Neural progenitor cell (in vitro differentiated cells): ENCODE data around the gene PADI1. TPM values are rescaled to one million over a fixed set of nuclear protein-coding genes. Genes with fewer than 3 reads are reported as not detected.

Experiments used
- DNase-seq: peaks from one replicate; pipeline ENCODE4 v3.0.0-alpha.2; 2016; ENCODE audit warnings: low spot score
- H2AFZ ChIP-seq: fragments of 200-600 bp; sonication (generic); replicated peaks from 2 replicates; pipeline ENCODE4 v1.6.1; 2016; ENCODE audit warnings: antibody characterized with exemption
- H3F3A ChIP-seq: fragments of 200-600 bp; sonication (generic); 2 replicates; pipeline ENCODE4 v1.6.1; 2016; ENCODE audit warnings: antibody characterized with exemption, low read depth
- H3K27ac ChIP-seq: fragments of 200-600 bp; sonication (generic); 2 replicates; pipeline ENCODE4 v1.5.1; 2016; ENCODE audit warnings: mild to moderate bottlenecking
- H3K27me3 ChIP-seq: fragments of 200-600 bp; sonication (generic); 2 replicates; pipeline ENCODE4 v1.6.1; 2016; ENCODE audit warnings: mild to moderate bottlenecking, moderate library complexity
- H3K36me3 ChIP-seq: fragments of 200-600 bp; sonication (generic); 2 replicates; pipeline ENCODE4 v1.5.1; 2016
- H3K4me1 ChIP-seq: fragments of 200-600 bp; sonication (generic); 2 replicates; pipeline ENCODE4 v1.6.1; 2016; ENCODE audit warnings: mixed run types
- H3K4me2 ChIP-seq: fragments of 200-600 bp; sonication (generic); 2 replicates; pipeline ENCODE4 v1.6.1; 2016
- H3K4me3 ChIP-seq: fragments of 200-600 bp; sonication (generic); 2 replicates; pipeline ENCODE4 v1.5.1; 2016
- H3K79me2 ChIP-seq: fragments of 200-600 bp; sonication (generic); 2 replicates; pipeline ENCODE4 v1.6.1; 2016; ENCODE audit warnings: low read depth
- H3K9ac ChIP-seq: fragments of 200-600 bp; sonication (generic); 2 replicates; pipeline ENCODE4 v1.6.1; 2016
- H3K9me3 ChIP-seq: fragments of 200-600 bp; sonication (generic); 2 replicates; pipeline ENCODE4 v1.5.1; 2016; ENCODE audit warnings: low read depth
- H4K20me1 ChIP-seq: fragments of 200-600 bp; sonication (generic); 2 replicates; pipeline ENCODE4 v1.6.1; 2016; ENCODE audit warnings: low read depth
- H3K27ac Mint-ChIP-seq: 3 replicates; pipeline ENCODE4 v1.8.0; 2021; ENCODE audit warnings: mixed read lengths
- H3K27me3 Mint-ChIP-seq: 2 replicates; pipeline ENCODE4 v1.8.0; 2022; ENCODE audit warnings: low read depth, mild to moderate bottlenecking, inconsistent platforms, moderate library complexity, mixed read lengths; ENCODE audit not compliant: insufficient read depth
- H3K36me3 Mint-ChIP-seq: 3 replicates; pipeline ENCODE4 v1.8.0; 2021; ENCODE audit warnings: mixed read lengths
- H3K4me1 Mint-ChIP-seq: 3 replicates; pipeline ENCODE4 v1.8.0; 2021; ENCODE audit warnings: mixed read lengths
- H3K4me3 Mint-ChIP-seq: 3 replicates; pipeline ENCODE4 v1.8.0; 2021; ENCODE audit warnings: mild to moderate bottlenecking, moderate library complexity, mixed read lengths
- H3K9me3 Mint-ChIP-seq: 3 replicates; pipeline ENCODE4 v1.8.0; 2020; ENCODE audit warnings: mixed read lengths
- CTCF ChIP-seq: fragments of 200-600 bp; sonication (generic); IDR thresholded peaks from 2 replicates; pipeline ENCODE4 v1.5.1; 2017; ENCODE audit warnings: antibody characterized with exemption, mild to moderate bottlenecking
- EZH2 ChIP-seq: fragments of 200-600 bp; sonication (generic); IDR thresholded peaks from 2 replicates; pipeline ENCODE4 v1.6.1; 2017; ENCODE audit warnings: antibody characterized with exemption, mild to moderate bottlenecking, moderate library complexity
- EZH2phosphoT487 ChIP-seq: fragments of 200-600 bp; sonication (generic); IDR thresholded peaks from 2 replicates; pipeline ENCODE4 v1.6.1; 2017; ENCODE audit warnings: antibody characterized with exemption
- total RNA-seq: library from RNA; depleted of rRNA; stranded (reverse); fragments of >200 nt; gene quantifications from 2 replicates; pipeline ENCODE4 v1.2.3, GENCODE V29; 2015; ENCODE audit warnings: low replicate concordance

Gene PADI1
- total RNA-seq, 1 donor from 2014 or later = 0.09 TPM

GRCh38 chr1:17233675-17234320 lies 28.9 kb downstream of the PADI1 start:
- Histone ChIP-seq H3K27me3 (no peaks in the 10 kb centered on the region), H3K4me2 (no peak overlapping the region), H3F3A (no peaks in the 10 kb centered on the region), H2AFZ (no peak overlapping the region), H4K20me1 (no peaks in the 10 kb centered on the region), H3K4me3 (no peak overlapping the region), H3K4me1 (no peaks in the 10 kb centered on the region), H3K9me3 (no peaks in the 10 kb centered on the region), H3K79me2 (no peaks in the 10 kb centered on the region), H3K9ac (no peak overlapping the region), H3K36me3 (no peaks in the 10 kb centered on the region), H3K27ac (no peak overlapping the region)
- TF ChIP-seq EZH2 (no peak), CTCF (no peak), EZH2phosphoT487 (no peak)
- Mint-ChIP-seq H3K27me3 (peaks cover 12% of the 10 kb centered on the region), H3K4me3 (no peak overlapping the region), H3K4me1 (peaks cover 3% of the 10 kb centered on the region), H3K27ac (peak overlapping the region; percentile 90), H3K9me3 (no peaks in the 10 kb centered on the region), H3K36me3 (no peaks in the 10 kb centered on the region)
- DNase-seq = no peak

- Mint-ChIP-seq H3K36me3 (no peaks in the 10 kb centered on the region), H3K4me1 (peaks cover 3% of the 10 kb centered on the region), H3K27ac (no peak overlapping the region), H3K27me3 (peaks cover 12% of the 10 kb centered on the region), H3K4me3 (no peak overlapping the region), H3K9me3 (no peaks in the 10 kb centered on the region)
- Histone ChIP-seq H2AFZ (no peak overlapping the region), H3K79me2 (no peaks in the 10 kb centered on the region), H3K4me2 (no peak overlapping the region), H3K27me3 (no peaks in the 10 kb centered on the region), H4K20me1 (no peaks in the 10 kb centered on the region), H3K27ac (no peak overlapping the region), H3F3A (no peaks in the 10 kb centered on the region), H3K4me1 (no peaks in the 10 kb centered on the region), H3K9me3 (no peaks in the 10 kb centered on the region), H3K4me3 (no peak overlapping the region), H3K36me3 (no peaks in the 10 kb centered on the region), H3K9ac (no peak overlapping the region)
- TF ChIP-seq CTCF = no peak
- no peak for TF ChIP-seq EZH2phosphoT487
- no peak for TF ChIP-seq EZH2
- DNase-seq = no peak
These were observed 29.5 kb downstream of the PADI1 start for GRCh38 chr1:17234405-17234804.

- Histone ChIP-seq H3K4me1 (peaks cover 8% of the 10 kb centered on the region), H4K20me1 (no peaks in the 10 kb centered on the region), H3K27me3 (no peaks in the 10 kb centered on the region), H3K27ac (no peak overlapping the region), H3K79me2 (no peaks in the 10 kb centered on the region), H3F3A (no peaks in the 10 kb centered on the region), H3K4me2 (no peak overlapping the region), H2AFZ (no peak overlapping the region), H3K9ac (no peak overlapping the region), H3K36me3 (no peaks in the 10 kb centered on the region), H3K9me3 (no peaks in the 10 kb centered on the region), H3K4me3 (no peak overlapping the region)
- H3K4me3 Mint-ChIP-seq = no peak overlapping the region
- TF ChIP-seq EZH2 (no peak), EZH2phosphoT487 (no peak), CTCF (no peak)
- H3K36me3 Mint-ChIP-seq = no peaks in the 10 kb centered on the region
- H3K9me3 Mint-ChIP-seq = no peaks in the 10 kb centered on the region
- H3K27ac Mint-ChIP-seq = no peak overlapping the region
- H3K27me3 Mint-ChIP-seq = peaks cover 14% of the 10 kb centered on the region
- peaks cover 7% of the 10 kb centered on the region for H3K4me1 Mint-ChIP-seq
- no peak for DNase-seq
These were observed 30.4 kb downstream of the PADI1 start for GRCh38 chr1:17235135-17235885.
